ENCODE data around the gene CRTC1.

Gene CRTC1

GRCh38 chr19:18763674-18764590 lies 80.5 kb downstream of the CRTC1 start:
- no peak for DNase-seq (ENCODE audit: low read depth, low spot score)
- in situ Hi-C loops (cut with HindIII; ENCODE audit: low sequenced_read_pairs): no loop called here
- TF ChIP-seq CTCF (IDR thresholded peaks at IDR 0.05; ENCODE audit: low read depth, low read length): no peak
- no peak overlapping the region for H3K4me3 ChIP-seq (ENCODE audit: low read depth, low read length)

- no peak overlapping the region for H3K4me3 ChIP-seq (ENCODE audit: low read depth, low read length)
- in situ Hi-C loops (cut with HindIII; ENCODE audit: low sequenced_read_pairs): no loop called here
- no peak for DNase-seq (ENCODE audit: low read depth, low spot score)
- no peak for TF ChIP-seq CTCF (IDR thresholded peaks at IDR 0.05; ENCODE audit: low read depth, low read length)
Measured at GRCh38 chr19:18764591-18765051, 81.1 kb downstream of the CRTC1 start.

- TF ChIP-seq CTCF (IDR thresholded peaks at IDR 0.05; ENCODE audit: low read depth, low read length): no peak
- DNase-seq (ENCODE audit: low read depth, low spot score): no peak
- in situ Hi-C loops (cut with HindIII; ENCODE audit: low sequenced_read_pairs): no loop called here
- no peak overlapping the region for H3K4me3 ChIP-seq (ENCODE audit: low read depth, low read length)
Measured at GRCh38 chr19:18765224-18765623, 81.7 kb downstream of the CRTC1 start.

GRCh38 chr19:18768046-18768771 lies 84.7 kb downstream of the CRTC1 start:
- no peak for DNase-seq (ENCODE audit: low read depth, low spot score)
- no peak overlapping the region for H3K4me3 ChIP-seq (ENCODE audit: low read depth, low read length)
- in situ Hi-C loops (cut with HindIII; ENCODE audit: low sequenced_read_pairs): no loop called here
- TF ChIP-seq CTCF (IDR thresholded peaks at IDR 0.05; ENCODE audit: low read depth, low read length): peak; percentile 15

GRCh38 chr19:18768997-18769891 lies 85.8 kb downstream of the CRTC1 start:
- no peak overlapping the region for H3K4me3 ChIP-seq (ENCODE audit: low read depth, low read length)
- DNase-seq (ENCODE audit: low read depth, low spot score): no peak
- in situ Hi-C loops (cut with HindIII; ENCODE audit: low sequenced_read_pairs): no loop called here
- no peak for TF ChIP-seq CTCF (IDR thresholded peaks at IDR 0.05; ENCODE audit: low read depth, low read length)

GRCh38 chr19:18769989-18770528 lies 86.6 kb downstream of the CRTC1 start:
- in situ Hi-C loops (cut with HindIII; ENCODE audit: low sequenced_read_pairs): no loop called here
- DNase-seq (ENCODE audit: low read depth, low spot score): no peak
- no peak for TF ChIP-seq CTCF (IDR thresholded peaks at IDR 0.05; ENCODE audit: low read depth, low read length)
- H3K4me3 ChIP-seq (ENCODE audit: low read depth, low read length): no peak overlapping the region

Measured in astrocyte of the spinal cord (primary cell).